ENCODE data around the gene RIPK4. TPM values are rescaled to one million over a fixed set of nuclear protein-coding genes. Genes with fewer than 3 reads are reported as not detected.

The RIPK4 gene
- total RNA-seq, 1 donor from 2014 or later: 28.0 TPM

- intact Hi-C loops (cut with DNase I): no loop called here
- H3K4me1 ChIP-seq: peaks cover 10% of the 10 kb centered on the region
- TF ChIP-seq, protein P1, sequence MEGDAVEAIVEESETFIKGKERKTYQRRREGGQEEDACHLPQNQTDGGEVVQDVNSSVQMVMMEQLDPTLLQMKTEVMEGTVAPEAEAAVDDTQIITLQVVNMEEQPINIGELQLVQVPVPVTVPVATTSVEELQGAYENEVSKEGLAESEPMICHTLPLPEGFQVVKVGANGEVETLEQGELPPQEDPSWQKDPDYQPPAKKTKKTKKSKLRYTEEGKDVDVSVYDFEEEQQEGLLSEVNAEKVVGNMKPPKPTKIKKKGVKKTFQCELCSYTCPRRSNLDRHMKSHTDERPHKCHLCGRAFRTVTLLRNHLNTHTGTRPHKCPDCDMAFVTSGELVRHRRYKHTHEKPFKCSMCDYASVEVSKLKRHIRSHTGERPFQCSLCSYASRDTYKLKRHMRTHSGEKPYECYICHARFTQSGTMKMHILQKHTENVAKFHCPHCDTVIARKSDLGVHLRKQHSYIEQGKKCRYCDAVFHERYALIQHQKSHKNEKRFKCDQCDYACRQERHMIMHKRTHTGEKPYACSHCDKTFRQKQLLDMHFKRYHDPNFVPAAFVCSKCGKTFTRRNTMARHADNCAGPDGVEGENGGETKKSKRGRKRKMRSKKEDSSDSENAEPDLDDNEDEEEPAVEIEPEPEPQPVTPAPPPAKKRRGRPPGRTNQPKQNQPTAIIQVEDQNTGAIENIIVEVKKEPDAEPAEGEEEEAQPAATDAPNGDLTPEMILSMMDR (IDR thresholded peaks at IDR 0.05): no peak
- TF ChIP-seq POLR2A (IDR thresholded peaks at IDR 0.05) (no peak), POLR2AphosphoS5 (IDR thresholded peaks at IDR 0.05; ENCODE audit: insufficient read depth in 1 of 2, low read depth in 1 of 2) (no peak)
- H3K27ac ChIP-seq: no peak overlapping the region
- DNase-seq (ENCODE audit: extremely low spot score in 2 of 2): no peak
- no peaks in the 10 kb centered on the region for H3K9me3 ChIP-seq
- no peaks in the 10 kb centered on the region for H3K36me3 ChIP-seq
- no peak overlapping the region for H3K4me3 ChIP-seq
- no peaks in the 10 kb centered on the region for H3K27me3 ChIP-seq
Observed at GRCh38 chr21:41776778-41777177, 9.9 kb upstream of the RIPK4 start.

GRCh38 chr21:41775149-41775472 is 8.3 kb upstream of the RIPK4 start:
- H3K4me1 ChIP-seq: peaks cover 10% of the 10 kb centered on the region
- TF ChIP-seq, protein P1 (IDR thresholded peaks at IDR 0.05): no peak
- TF ChIP-seq POLR2A (IDR thresholded peaks at IDR 0.05) (no peak), POLR2AphosphoS5 (IDR thresholded peaks at IDR 0.05; ENCODE audit: insufficient read depth in 1 of 2, low read depth in 1 of 2) (no peak)
- no peak overlapping the region for H3K27ac ChIP-seq
- no peak for DNase-seq (ENCODE audit: extremely low spot score in 2 of 2)
- intact Hi-C loops (cut with DNase I): no loop called here
- H3K4me3 ChIP-seq: no peak overlapping the region
- no peaks in the 10 kb centered on the region for H3K27me3 ChIP-seq
- no peaks in the 10 kb centered on the region for H3K9me3 ChIP-seq
- H3K36me3 ChIP-seq: no peaks in the 10 kb centered on the region

GRCh38 chr21:41774467-41775148 is 7.8 kb upstream of the RIPK4 start:
- Histone ChIP-seq H3K4me3 (no peak overlapping the region), H3K27me3 (no peaks in the 10 kb centered on the region), H3K4me1 (peaks cover 10% of the 10 kb centered on the region), H3K27ac (no peak overlapping the region), H3K9me3 (no peaks in the 10 kb centered on the region), H3K36me3 (no peaks in the 10 kb centered on the region)
- DNase-seq (ENCODE audit: extremely low spot score in 2 of 2): no peak
- intact Hi-C loops (cut with DNase I): no loop called here
- TF ChIP-seq, protein P1 (IDR thresholded peaks at IDR 0.05): no peak
- TF ChIP-seq POLR2AphosphoS5 (IDR thresholded peaks at IDR 0.05; ENCODE audit: insufficient read depth in 1 of 2, low read depth in 1 of 2): no peak
- TF ChIP-seq POLR2A (IDR thresholded peaks at IDR 0.05): no peak

GRCh38 chr21:41772351-41773080 is 5.7 kb upstream of the RIPK4 start:
- intact Hi-C loops (cut with DNase I): no loop called here
- no peak overlapping the region for H3K4me3 ChIP-seq

More at GRCh38 chr21:41772351-41773080, 5.7 kb upstream of the RIPK4 start:
- TF ChIP-seq POLR2A (IDR thresholded peaks at IDR 0.05): no peak
- TF ChIP-seq, protein P1 (IDR thresholded peaks at IDR 0.05): no peak
- no peak for TF ChIP-seq POLR2AphosphoS5 (IDR thresholded peaks at IDR 0.05; ENCODE audit: insufficient read depth in 1 of 2, low read depth in 1 of 2)
- Histone ChIP-seq H3K27ac (no peak overlapping the region), H3K36me3 (no peaks in the 10 kb centered on the region), H3K9me3 (no peaks in the 10 kb centered on the region), H3K27me3 (peaks cover 9% of the 10 kb centered on the region), H3K4me1 (peaks cover 17% of the 10 kb centered on the region)
- DNase-seq (ENCODE audit: extremely low spot score in 2 of 2): no peak
